ENCODE measurements around the gene DNASE1L1.

DNASE1L1 gene

GRCh38 chrX:154409222-154409871 is at the start of gene DNASE1L1:
TSS of gene DNASE1L1 (minus strand) at chrX:154409254. CDS start at chrX:154405568, 3,686 bp downstream.
- DNase-seq = no peak

- DNase-seq = peak; percentile 79
Measured at GRCh38 chrX:154458116-154458953, 49.3 kb upstream of the DNASE1L1 start, which contains the start of gene PLXNA3. TSS of gene PLXNA3 (plus strand) at chrX:154458281. CDS start at chrX:154460184, 1,903 bp downstream.

GRCh38 chrX:154457491-154458115 is 48.5 kb upstream of the DNASE1L1 start:
- DNase-seq = peak; percentile 78

- no peak for DNase-seq
Measured at GRCh38 chrX:154452823-154453222, 43.8 kb upstream of the DNASE1L1 start.

- no peak for DNase-seq
Measured at GRCh38 chrX:154450312-154450711, 41.3 kb upstream of the DNASE1L1 start.

- DNase-seq = no peak
Measured at GRCh38 chrX:154449618-154450017, 40.6 kb upstream of the DNASE1L1 start.

- DNase-seq = no peak
Measured at GRCh38 chrX:154448484-154448883, 39.4 kb upstream of the DNASE1L1 start.

GRCh38 chrX:154446430-154446829 is 37.4 kb upstream of the DNASE1L1 start:
- DNase-seq = no peak

- no peak for DNase-seq
Measured at GRCh38 chrX:154445776-154446175, 36.7 kb upstream of the DNASE1L1 start.

GRCh38 chrX:154444755-154445246 is 35.7 kb upstream of the DNASE1L1 start:
- no peak for DNase-seq

GRCh38 chrX:154443992-154444754 is 35.1 kb upstream of the DNASE1L1 start, which contains the start of gene FAM50A:
TSS of gene FAM50A (plus strand) at chrX:154444141. CDS start at chrX:154444236, 95 bp downstream.
- DNase-seq = peak; percentile 77

- DNase-seq = no peak
Measured at GRCh38 chrX:154443479-154443910, 34.4 kb upstream of the DNASE1L1 start.

GRCh38 chrX:154441984-154442707 is 33.1 kb upstream of the DNASE1L1 start:
- DNase-seq = no peak

GRCh38 chrX:154441564-154441963 is 32.5 kb upstream of the DNASE1L1 start:
- peak; percentile 27 for DNase-seq

GRCh38 chrX:154440623-154441357 is 31.7 kb upstream of the DNASE1L1 start:
- no peak for DNase-seq

- no peak for DNase-seq
Measured at GRCh38 chrX:154439841-154440240, 30.8 kb upstream of the DNASE1L1 start.

GRCh38 chrX:154437971-154438893 is 29.2 kb upstream of the DNASE1L1 start:
- no peak for DNase-seq

- DNase-seq = peak; percentile 72
Measured at GRCh38 chrX:154436983-154437752, 28.1 kb upstream of the DNASE1L1 start, which contains the start of gene GDI1. TSS of gene GDI1 (plus strand) at chrX:154437154. CDS start at chrX:154437255, 101 bp downstream.

Data from CD4-positive, alpha-beta T cell treated with Interleukin-12 subunit alpha and Interleukin-12 subunit beta, for 1 hour (primary cell).